ENCODE results near the gene GSG1L2. TPM values are rescaled to one million over a fixed set of nuclear protein-coding genes. Genes with fewer than 3 reads are reported as not detected.

GSG1L2 gene
- total and polyA plus RNA-seq, 2 of the 4 experiments (the other 2 are of a cell fraction) = not detected

DNA sequence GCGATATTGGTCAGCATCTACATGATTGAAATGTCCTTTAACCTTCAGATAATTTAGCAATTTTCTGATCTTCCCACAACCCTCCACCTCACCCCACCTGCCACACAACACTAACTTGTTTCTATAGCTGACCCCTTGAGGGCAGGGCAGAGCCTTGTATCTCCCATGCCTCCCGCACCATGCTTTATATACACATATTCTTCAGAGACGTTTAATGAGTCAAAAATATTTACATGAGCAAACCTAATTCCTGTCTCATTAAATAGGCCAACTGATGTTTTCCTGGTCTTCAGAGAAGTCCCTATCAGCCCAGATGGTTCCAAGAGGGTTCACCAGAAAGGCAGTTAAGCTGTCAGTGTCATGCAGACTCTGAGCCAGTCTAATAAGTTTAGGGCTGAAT, 23.9 kb downstream of the GSG1L2 start:
- dilution Hi-C loops (cut with HindIII; ENCODE audit: low sequenced_read_pairs, unreplicated experiment) (no loop called here), intact Hi-C loops (cut with micrococcal nuclease) (no loop called here), in situ Hi-C loops (cut with MboI; ENCODE audit: low sequenced_read_pairs) (no loop called here)
- Histone ChIP-seq H2BK15ac (ENCODE audit: low read depth, low read length) (no peak overlapping the region), H3K9me3 (ENCODE audit: control insufficient read depth, insufficient read depth, low read length) (no peaks in the 10 kb centered on the region), H2BK5ac (ENCODE audit: low read depth, low read length, poor library complexity, severe bottlenecking) (no peak overlapping the region), H3K79me1 (ENCODE audit: low read depth in 1 of 2, low read length in 2 of 2) (no peaks in the 10 kb centered on the region), H4K91ac (ENCODE audit: insufficient read depth, low read depth, low read length) (no peak overlapping the region), H4K20me1 (ENCODE audit: insufficient read depth, low read length) (no peaks in the 10 kb centered on the region), H3K23ac (ENCODE audit: low read depth, low read length) (no peak overlapping the region), H3K27me3 (ENCODE audit: control insufficient read depth, insufficient read depth, low read length) (no peaks in the 10 kb centered on the region), H3K9ac (ENCODE audit: low read depth, low read length) (no peak overlapping the region), H3K4me1 (ENCODE audit: control insufficient read depth, insufficient read depth, low read length) (no peaks in the 10 kb centered on the region), H2AFZ (replicated peaks; ENCODE audit: low read length, poor library complexity) (no peak overlapping the region), H3K56ac (ENCODE audit: extremely low read depth, insufficient read depth, low read length) (no peak overlapping the region), H2BK120ac (ENCODE audit: low read depth, low read length) (no peak overlapping the region), H4K5ac (ENCODE audit: low read depth, low read length) (no peak overlapping the region), H3K36me3 (ENCODE audit: control insufficient read depth, insufficient read depth, low read length) (no peaks in the 10 kb centered on the region), H4K8ac (ENCODE audit: low read depth in 2 of 2, low read length in 2 of 2) (no peak overlapping the region), H3K18ac (ENCODE audit: low read depth, low read length) (no peak overlapping the region), H2BK20ac (ENCODE audit: low read depth, low read length) (no peak overlapping the region), H3K4me2 (ENCODE audit: low read depth, low read length) (no peak overlapping the region), H3K4me3 (ENCODE audit: insufficient read depth, low read depth, low read length) (no peak overlapping the region), H3K9me1 (ENCODE audit: insufficient read depth, low read length) (no peaks in the 10 kb centered on the region), H3K27ac (ENCODE audit: insufficient read depth, low read length) (no peak overlapping the region), H3K14ac (replicated peaks; ENCODE audit: low read depth, low read length) (no peak overlapping the region), H3K4ac (ENCODE audit: low read depth, low read length) (no peak overlapping the region), H2AK5ac (ENCODE audit: low read depth, low read length) (no peak overlapping the region), H2AK9ac (replicated peaks; ENCODE audit: low read depth, low read length, poor library complexity) (no peak overlapping the region)
- 64% methylated on average over 3 of the region's 3 CpGs; no CpG with 5 or more reads in 1 of the 2 experiments for WGBS, 2 experiments (ENCODE audit: extremely low coverage in 2 of 2, insufficient read length in 1 of 2)
- ChIA-PET POLR2A (ENCODE audit: unreplicated experiment) (no interaction called here), CTCF (no interaction called here)
- DNase-seq (no peak), ATAC-seq (ENCODE audit: low read depth) (no peak)
- no TSS peak for BruUV-seq (replicated peaks)
- TF ChIP-seq MXI1 (IDR thresholded peaks at IDR 0.05; ENCODE audit: borderline replicate concordance, low read depth, low read length) (no peak), MAZ (IDR thresholded peaks at IDR 0.05; ENCODE audit: borderline replicate concordance, low read depth, low read length) (no peak), POLR2A (IDR thresholded peaks at IDR 0.05; ENCODE audit: low read depth, low read length) (no peak), NFE2L2 (IDR thresholded peaks at IDR 0.05; ENCODE audit: low read depth, low read length) (no peak), FOS (IDR thresholded peaks at IDR 0.05; ENCODE audit: low read depth, low read length) (no peak), BHLHE40 (IDR thresholded peaks at IDR 0.05; ENCODE audit: low read depth, low read length) (no peak), SMC3 (IDR thresholded peaks at IDR 0.05; ENCODE audit: low read depth, low read length) (no peak), MAFK (IDR thresholded peaks at IDR 0.05; ENCODE audit: low read depth, low read length) (no peak), CEBPB (IDR thresholded peaks at IDR 0.05; ENCODE audit: low read depth, low read length) (no peak), USF2 (IDR thresholded peaks at IDR 0.05; ENCODE audit: low read depth, low read length) (no peak), RAD21 (IDR thresholded peaks at IDR 0.05; ENCODE audit: low read length) (no peak), RCOR1 (IDR thresholded peaks at IDR 0.05; ENCODE audit: insufficient replicate concordance, low read length) (no peak), RFX5 (IDR thresholded peaks at IDR 0.05; ENCODE audit: low read depth, low read length) (no peak), CHD1 (IDR thresholded peaks at IDR 0.05; ENCODE audit: low read depth, low read length) (no peak)
- TF ChIP-seq, protein P1, sequence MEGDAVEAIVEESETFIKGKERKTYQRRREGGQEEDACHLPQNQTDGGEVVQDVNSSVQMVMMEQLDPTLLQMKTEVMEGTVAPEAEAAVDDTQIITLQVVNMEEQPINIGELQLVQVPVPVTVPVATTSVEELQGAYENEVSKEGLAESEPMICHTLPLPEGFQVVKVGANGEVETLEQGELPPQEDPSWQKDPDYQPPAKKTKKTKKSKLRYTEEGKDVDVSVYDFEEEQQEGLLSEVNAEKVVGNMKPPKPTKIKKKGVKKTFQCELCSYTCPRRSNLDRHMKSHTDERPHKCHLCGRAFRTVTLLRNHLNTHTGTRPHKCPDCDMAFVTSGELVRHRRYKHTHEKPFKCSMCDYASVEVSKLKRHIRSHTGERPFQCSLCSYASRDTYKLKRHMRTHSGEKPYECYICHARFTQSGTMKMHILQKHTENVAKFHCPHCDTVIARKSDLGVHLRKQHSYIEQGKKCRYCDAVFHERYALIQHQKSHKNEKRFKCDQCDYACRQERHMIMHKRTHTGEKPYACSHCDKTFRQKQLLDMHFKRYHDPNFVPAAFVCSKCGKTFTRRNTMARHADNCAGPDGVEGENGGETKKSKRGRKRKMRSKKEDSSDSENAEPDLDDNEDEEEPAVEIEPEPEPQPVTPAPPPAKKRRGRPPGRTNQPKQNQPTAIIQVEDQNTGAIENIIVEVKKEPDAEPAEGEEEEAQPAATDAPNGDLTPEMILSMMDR (conservative IDR thresholded peaks at IDR 0.05; ENCODE audit: low read depth, low read length) = no peak
- TF ChIP-seq, protein P2, sequence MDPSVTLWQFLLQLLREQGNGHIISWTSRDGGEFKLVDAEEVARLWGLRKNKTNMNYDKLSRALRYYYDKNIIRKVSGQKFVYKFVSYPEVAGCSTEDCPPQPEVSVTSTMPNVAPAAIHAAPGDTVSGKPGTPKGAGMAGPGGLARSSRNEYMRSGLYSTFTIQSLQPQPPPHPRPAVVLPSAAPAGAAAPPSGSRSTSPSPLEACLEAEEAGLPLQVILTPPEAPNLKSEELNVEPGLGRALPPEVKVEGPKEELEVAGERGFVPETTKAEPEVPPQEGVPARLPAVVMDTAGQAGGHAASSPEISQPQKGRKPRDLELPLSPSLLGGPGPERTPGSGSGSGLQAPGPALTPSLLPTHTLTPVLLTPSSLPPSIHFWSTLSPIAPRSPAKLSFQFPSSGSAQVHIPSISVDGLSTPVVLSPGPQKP (IDR thresholded peaks at IDR 0.05; ENCODE audit: borderline replicate concordance, low read depth, low read length) = no peak

All from IMR-90 (cell line).